Erythroblast (primary cell): ENCODE measurements around the gene SPTLC3.

Experiments
- GATA1 ChIP-seq: IDR thresholded peaks from 2 replicates; pipeline ENCODE4 v1.6.1; 2011; ENCODE audit warnings: low read depth, mild to moderate bottlenecking, control low read depth, low read length, moderate library complexity
- POLR2A ChIP-seq: IDR thresholded peaks from 2 replicates; pipeline ENCODE4 v1.6.1; 2011; ENCODE audit warnings: mild to moderate bottlenecking, low read length

GRCh38 chr20:12976720-12977309 is 32.0 kb upstream of the SPTLC3 start:
- TF ChIP-seq POLR2A, result no peak
- TF ChIP-seq GATA1, result no peak
